ENCODE measurements around the gene PHAF1. TPM values are rescaled to one million over a fixed set of nuclear protein-coding genes. Genes with fewer than 3 reads are reported as not detected.

PHAF1 gene
- polyA plus RNA-seq (ENCODE audit: insufficient read length), result 29.3 TPM
- long read RNA-seq, donor 1, transcript C16orf70-208 (17 exons, 1,353 nt), result major isoform, 5 of 12 reads
- long read RNA-seq, donor 1, partial matches to known transcripts, result 6 of 12 reads
- long read RNA-seq, donor 1, other reads (novel, unspliced or antisense), result 0 of 12 reads
- long read RNA-seq, donor 2, transcript C16orf70-208 (17 exons, 1,353 nt), result major isoform, 5 of 6 reads
- long read RNA-seq, donor 2, partial matches to known transcripts, result 0 of 6 reads
- long read RNA-seq, donor 2, other reads (novel, unspliced or antisense), result 0 of 6 reads
- long read RNA-seq, donor 3, partial matches to known transcripts, result 0 of 4 reads
- long read RNA-seq, donor 3, other reads (novel, unspliced or antisense), result 0 of 4 reads
- long read RNA-seq, donor 4, result 0 reads
- long read RNA-seq, donor 5, partial matches to known transcripts, result 0 of 4 reads
- long read RNA-seq, donor 5, other reads (novel, unspliced or antisense), result 0 of 4 reads
- long read RNA-seq, donor 6, partial matches to known transcripts, result 0 of 5 reads
- long read RNA-seq, donor 6, other reads (novel, unspliced or antisense), result 0 of 5 reads
- long read RNA-seq, donor 7, transcript C16orf70-208 (17 exons, 1,353 nt), result major isoform, 6 of 7 reads
- long read RNA-seq, donor 7, partial matches to known transcripts, result 0 of 7 reads
- long read RNA-seq, donor 7, other reads (novel, unspliced or antisense), result 0 of 7 reads
- long read RNA-seq, donor 8, partial matches to known transcripts, result 0 of 1 reads
- long read RNA-seq, donor 8, other reads (novel, unspliced or antisense), result 0 of 1 reads

GRCh38 chr16:67109407-67110135 lies at the start of gene PHAF1:
TSS of gene PHAF1 (plus strand) at chr16:67109941. CDS start at chr16:67110176, 235 bp downstream.
- DNase-seq, result peak; percentile 92

GRCh38 chr16:67063008-67063407 lies 46.7 kb upstream of the PHAF1 start:
- no peak for DNase-seq

- no peak for DNase-seq
These were observed 41.5 kb upstream of the PHAF1 start for GRCh38 chr16:67068212-67068753.

- no peak for DNase-seq
These were observed 38.2 kb upstream of the PHAF1 start for GRCh38 chr16:67071476-67072048.

- no peak for DNase-seq
These were observed 34.4 kb upstream of the PHAF1 start for GRCh38 chr16:67075331-67075730.

GRCh38 chr16:67077871-67078270 lies 31.9 kb upstream of the PHAF1 start:
- DNase-seq, result no peak

GRCh38 chr16:67082100-67082499 lies 27.6 kb upstream of the PHAF1 start:
- DNase-seq, result no peak

- DNase-seq, result no peak
These were observed 26.9 kb upstream of the PHAF1 start for GRCh38 chr16:67082891-67083290.

- no peak for DNase-seq
These were observed 25.3 kb upstream of the PHAF1 start for GRCh38 chr16:67084345-67085028.

- DNase-seq, result no peak
These were observed 22.9 kb upstream of the PHAF1 start for GRCh38 chr16:67086822-67087221.

- no peak for DNase-seq
These were observed 22.4 kb upstream of the PHAF1 start for GRCh38 chr16:67087291-67087690.

GRCh38 chr16:67087803-67088202 lies 21.9 kb upstream of the PHAF1 start:
- DNase-seq, result no peak

- no peak for DNase-seq
These were observed 21.2 kb upstream of the PHAF1 start for GRCh38 chr16:67088551-67088950.

- DNase-seq, result no peak
These were observed 20.6 kb upstream of the PHAF1 start for GRCh38 chr16:67089101-67089500.

GRCh38 chr16:67091906-67092566 lies 17.7 kb upstream of the PHAF1 start:
- DNase-seq, result no peak

- no peak for DNase-seq
These were observed 16.5 kb upstream of the PHAF1 start for GRCh38 chr16:67093098-67093726.

- DNase-seq, result no peak
These were observed 11.1 kb upstream of the PHAF1 start for GRCh38 chr16:67098599-67098998.

GRCh38 chr16:67100569-67101310 lies 9.0 kb upstream of the PHAF1 start:
- DNase-seq, result no peak

- DNase-seq, result no peak
These were observed 8.2 kb upstream of the PHAF1 start for GRCh38 chr16:67101311-67102082.

All from left kidney (tissue), 8 donors.